Stimulated activated naive CD8-positive, alpha-beta T cell treated with anti-CD3 and anti-CD28 coated beads, Interleukin-15, amount 100 ng/mL, for 72 hours (primary cell): ENCODE results near the gene TIMM17A.
A peak's percentile ranks its signal among the peaks of the same experiment; 100 is the strongest.
"Not testable (repeated sequence)": the region's sequence is repeated elsewhere in the genome, so short reads cannot be mapped to it uniquely, and the experiment has no call there.

Experiments
- ATAC-seq: fragments of 150-1000 bp; cut with Tn5 transposase; 2 replicates; pipeline ENCODE4 v1.10.0; 2021; ENCODE audit warnings: mild to moderate bottlenecking, moderate library complexity
- DNase-seq, 2 donors: peaks; one replicate each; pipeline ENCODE4 v3.0.0; 2021 to 2022
- H3K27ac Mint-ChIP-seq, 2 donors: one replicate each; pipeline ENCODE4 v1.8.0; 2022; ENCODE audit warnings: mild to moderate bottlenecking in 2 of 2, mixed read lengths in 2 of 2, moderate library complexity in 2 of 2
- H3K27me3 Mint-ChIP-seq: one replicate; pipeline ENCODE4 v1.8.0; 2022; ENCODE audit warnings: mixed read lengths
- H3K4me1 Mint-ChIP-seq: one replicate; pipeline ENCODE4 v1.8.0; 2022; ENCODE audit warnings: mild to moderate bottlenecking, mixed read lengths
- H3K4me3 Mint-ChIP-seq, 2 donors: one replicate each; pipeline ENCODE4 v1.8.0; 2022; ENCODE audit warnings: mild to moderate bottlenecking in 2 of 2, mixed read lengths in 2 of 2, moderate library complexity in 1 of 2
- H3K9me3 Mint-ChIP-seq, 2 donors: one replicate each; pipeline ENCODE4 v1.8.0; 2022; ENCODE audit warnings: mixed read lengths in 2 of 2

The TIMM17A gene

DNA sequence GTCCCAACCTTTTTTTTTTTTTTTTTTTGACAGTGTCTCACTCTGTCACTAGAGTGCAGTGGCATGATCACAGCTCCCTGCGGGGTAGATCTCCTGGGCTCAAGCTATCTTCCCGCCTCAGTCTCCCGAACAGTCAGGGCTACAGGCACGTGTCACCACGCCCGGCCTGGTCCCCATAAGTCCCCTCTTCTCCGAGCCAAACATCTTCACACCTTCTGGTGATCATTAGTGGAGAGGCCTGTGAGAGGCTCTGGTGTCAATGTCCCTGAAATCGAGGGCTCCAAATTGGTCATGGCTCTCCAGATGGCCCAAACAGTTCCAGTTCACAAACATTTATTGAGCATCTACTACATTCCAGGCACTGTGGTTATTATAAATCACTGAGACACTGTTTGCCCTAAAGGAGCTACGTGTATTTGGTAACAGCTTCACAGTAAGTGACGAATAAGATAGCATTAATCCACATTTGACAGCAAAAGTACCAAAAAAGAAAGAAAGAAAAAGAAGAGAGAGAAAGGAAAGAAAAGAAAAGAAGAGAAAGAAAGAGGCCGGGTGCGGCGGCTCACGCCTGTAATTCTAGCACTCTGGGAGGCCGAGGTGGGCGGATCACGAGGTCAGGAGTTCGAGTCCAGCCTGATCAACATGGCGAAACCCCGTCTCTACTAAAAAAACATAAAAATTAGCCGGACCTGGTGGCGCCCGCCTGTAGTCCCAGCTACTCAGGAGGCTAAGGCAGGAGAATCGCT lies 867 bp upstream of the TIMM17A start:
- DNase-seq, result peak in 1 of 2 donors; percentile 33
- peak; percentile 27 for ATAC-seq
- Mint-ChIP-seq H3K9me3 (no peaks in the 10 kb centered on the region), H3K27ac (peak overlapping the region; percentile 96 to 99), H3K4me3 (peak overlapping the region; percentile 96 to 98), H3K4me1 (peaks cover 31% of the 10 kb centered on the region), H3K27me3 (no peaks in the 10 kb centered on the region)

DNA sequence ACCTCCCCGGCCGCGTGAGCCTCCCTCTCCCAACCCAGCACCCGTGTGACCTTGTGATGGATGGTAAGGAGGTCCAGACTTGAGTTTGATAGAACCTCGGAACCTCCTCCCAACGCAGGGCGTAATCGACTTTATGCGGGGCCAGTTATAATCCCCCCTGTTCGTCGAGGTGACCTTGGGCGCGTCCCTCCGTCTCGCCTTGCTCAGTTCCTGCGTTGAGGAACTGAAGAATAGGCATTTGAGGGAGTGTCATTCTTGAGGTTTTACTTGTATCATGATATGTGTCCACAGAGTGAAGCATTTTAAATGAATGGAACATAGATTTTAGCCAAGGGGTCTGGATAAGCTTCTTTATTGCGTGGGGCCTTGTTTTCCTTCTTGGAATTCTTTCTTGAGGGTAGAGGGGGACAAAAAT lies 433 bp downstream of the TIMM17A start:
- Mint-ChIP-seq H3K4me3 (peak overlapping the region; percentile 96 to 98), H3K4me1 (peaks cover 31% of the 10 kb centered on the region), H3K27ac (peak overlapping the region; percentile 96 to 99), H3K27me3 (no peaks in the 10 kb centered on the region), H3K9me3 (no peaks in the 10 kb centered on the region)
- ATAC-seq (peak; percentile 64), DNase-seq (no peak)

DNA sequence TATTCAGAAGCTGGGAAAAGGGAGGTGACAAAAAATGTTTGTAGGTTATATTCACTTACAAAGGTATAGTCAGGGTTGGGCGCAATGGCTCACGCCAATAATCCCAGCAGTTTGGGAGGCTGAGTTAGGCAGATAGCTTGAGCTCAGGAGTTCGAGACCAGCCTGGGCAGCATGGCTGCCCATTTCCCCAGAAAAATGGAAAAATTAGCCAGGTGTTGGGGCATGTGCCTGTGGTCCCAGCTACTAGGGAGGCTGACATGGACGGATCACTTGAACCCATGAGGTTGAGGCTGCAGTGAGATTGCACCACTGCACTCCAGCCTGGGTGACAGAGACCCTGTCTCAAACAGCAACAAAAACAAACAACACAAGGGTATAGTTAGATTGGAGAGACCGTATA lies 3.0 kb downstream of the TIMM17A start:
- peak overlapping the region in 1 of 2 donors; percentile 12 for H3K27ac Mint-ChIP-seq
- no peaks in the 10 kb centered on the region for H3K9me3 Mint-ChIP-seq
- ATAC-seq (no peak), DNase-seq (no peak)
- H3K4me1 Mint-ChIP-seq, result peaks cover 31% of the 10 kb centered on the region
- H3K4me3 Mint-ChIP-seq, result no peak overlapping the region
- H3K27me3 Mint-ChIP-seq, result no peaks in the 10 kb centered on the region

DNA sequence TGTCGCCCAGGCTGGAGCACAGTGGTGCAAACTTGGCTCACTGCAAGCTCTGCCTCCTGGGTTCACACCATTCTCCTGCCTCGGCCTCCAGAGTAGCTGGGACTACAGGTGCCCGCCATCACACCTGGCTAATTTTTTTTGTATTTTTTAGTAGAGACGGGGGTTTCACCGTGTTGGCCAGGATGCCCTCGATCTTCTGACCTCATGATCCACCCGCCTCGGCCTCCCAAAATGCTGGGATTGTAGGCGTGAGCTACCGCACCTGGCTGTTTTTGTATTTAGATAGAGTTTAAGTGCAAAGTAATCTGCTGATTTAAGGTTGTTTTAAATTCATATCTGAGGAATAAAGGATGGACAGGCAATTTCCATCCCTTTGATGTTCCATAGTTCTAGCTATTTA lies 7.1 kb downstream of the TIMM17A start:
- H3K4me3 Mint-ChIP-seq, H3K4me1 Mint-ChIP-seq, H3K27me3 Mint-ChIP-seq, DNase-seq, H3K9me3 Mint-ChIP-seq, ATAC-seq, H3K27ac Mint-ChIP-seq: not testable (repeated sequence)

DNA sequence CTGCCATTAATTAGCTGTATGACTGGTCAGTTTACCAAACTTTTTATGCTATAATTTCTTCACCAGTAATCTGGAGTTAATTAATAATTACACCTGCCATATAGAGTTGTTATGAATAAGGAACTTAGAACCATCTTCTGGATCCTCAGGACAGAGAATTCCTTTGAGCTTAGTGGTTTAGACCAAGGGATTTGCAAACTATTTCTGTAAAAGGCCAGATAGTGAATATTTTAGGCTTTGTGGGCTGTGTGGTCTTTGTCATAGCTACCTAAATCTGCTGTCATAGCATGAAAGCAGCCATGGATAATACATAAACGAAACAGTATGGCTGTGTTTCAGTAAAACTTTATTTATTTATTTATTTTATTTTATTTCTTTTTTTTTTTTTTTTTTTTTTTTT lies 9.0 kb downstream of the TIMM17A start:
- Mint-ChIP-seq H3K27me3 (no peaks in the 10 kb centered on the region), H3K27ac (no peak overlapping the region), H3K4me1 (peaks cover 5% of the 10 kb centered on the region), H3K9me3 (no peaks in the 10 kb centered on the region), H3K4me3 (no peak overlapping the region)
- no peak for DNase-seq
- no peak for ATAC-seq

DNA sequence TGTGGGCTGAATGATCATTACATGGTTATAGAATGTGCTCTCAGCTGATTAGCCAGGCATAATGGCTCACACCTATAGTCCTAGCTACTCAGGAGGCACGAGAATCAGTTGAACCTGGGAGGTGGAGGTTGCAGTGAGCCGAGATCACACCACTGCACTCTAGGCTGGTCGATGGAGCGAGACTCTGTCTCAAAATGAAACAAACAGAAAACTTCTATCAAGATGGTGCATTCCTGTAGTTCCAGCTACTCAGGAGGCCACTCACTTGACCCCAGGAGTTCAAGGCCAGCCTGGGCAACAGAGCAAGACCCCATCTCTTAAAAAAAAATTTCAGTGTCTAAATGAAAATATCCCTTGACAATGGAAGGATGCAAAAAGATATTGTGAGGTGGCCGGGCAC lies 10.9 kb downstream of the TIMM17A start:
- ATAC-seq, result no peak
- H3K27ac Mint-ChIP-seq, result no peak overlapping the region

DNA sequence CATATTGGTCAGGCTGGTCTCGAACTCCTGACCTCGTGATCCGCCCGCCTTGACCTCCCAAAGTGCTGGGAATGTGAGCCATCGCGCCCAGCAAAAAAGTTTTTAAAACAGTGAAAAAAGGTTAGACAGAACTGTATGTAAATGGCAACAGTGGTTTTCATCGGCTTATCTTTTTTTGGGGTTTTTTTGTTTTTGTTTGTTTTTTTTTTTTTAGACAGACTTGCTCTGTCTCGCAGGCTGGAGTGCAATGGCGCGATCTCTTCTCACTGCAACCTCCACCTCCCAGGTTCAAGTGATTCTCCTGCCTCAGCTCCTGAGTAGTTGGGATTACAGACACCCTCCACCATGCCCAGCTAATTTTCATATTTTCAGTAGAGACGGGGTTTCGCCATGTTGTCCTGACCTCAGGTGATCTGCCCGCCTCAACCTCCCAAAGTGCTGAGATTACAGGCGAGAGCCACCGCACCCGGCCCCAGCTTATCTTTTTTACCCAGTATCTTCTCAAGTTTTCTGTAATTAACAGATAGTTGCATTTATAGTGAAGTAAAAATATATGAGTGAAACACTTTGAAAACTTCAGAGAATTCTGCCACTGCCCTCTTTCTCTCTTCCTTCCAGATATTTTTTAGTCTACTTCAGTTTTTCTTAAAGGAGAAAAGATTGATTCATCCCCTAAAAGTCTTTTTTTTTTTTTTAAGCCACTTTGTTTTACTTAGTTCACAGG lies 13.1 kb downstream of the TIMM17A start:
- Mint-ChIP-seq H3K4me3 (no peak overlapping the region), H3K9me3 (no peaks in the 10 kb centered on the region), H3K27ac (peak overlapping the region in 1 of 2 donors; percentile 71), H3K27me3 (no peaks in the 10 kb centered on the region), H3K4me1 (peaks cover 5% of the 10 kb centered on the region)
- no peak for DNase-seq
- no peak for ATAC-seq

More for the DNA sequence above, 10.9 kb downstream of the TIMM17A start:
- Mint-ChIP-seq H3K9me3 (no peaks in the 10 kb centered on the region), H3K27me3 (no peaks in the 10 kb centered on the region), H3K4me1 (peaks cover 5% of the 10 kb centered on the region), H3K4me3 (no peak overlapping the region)
- no peak for DNase-seq

DNA sequence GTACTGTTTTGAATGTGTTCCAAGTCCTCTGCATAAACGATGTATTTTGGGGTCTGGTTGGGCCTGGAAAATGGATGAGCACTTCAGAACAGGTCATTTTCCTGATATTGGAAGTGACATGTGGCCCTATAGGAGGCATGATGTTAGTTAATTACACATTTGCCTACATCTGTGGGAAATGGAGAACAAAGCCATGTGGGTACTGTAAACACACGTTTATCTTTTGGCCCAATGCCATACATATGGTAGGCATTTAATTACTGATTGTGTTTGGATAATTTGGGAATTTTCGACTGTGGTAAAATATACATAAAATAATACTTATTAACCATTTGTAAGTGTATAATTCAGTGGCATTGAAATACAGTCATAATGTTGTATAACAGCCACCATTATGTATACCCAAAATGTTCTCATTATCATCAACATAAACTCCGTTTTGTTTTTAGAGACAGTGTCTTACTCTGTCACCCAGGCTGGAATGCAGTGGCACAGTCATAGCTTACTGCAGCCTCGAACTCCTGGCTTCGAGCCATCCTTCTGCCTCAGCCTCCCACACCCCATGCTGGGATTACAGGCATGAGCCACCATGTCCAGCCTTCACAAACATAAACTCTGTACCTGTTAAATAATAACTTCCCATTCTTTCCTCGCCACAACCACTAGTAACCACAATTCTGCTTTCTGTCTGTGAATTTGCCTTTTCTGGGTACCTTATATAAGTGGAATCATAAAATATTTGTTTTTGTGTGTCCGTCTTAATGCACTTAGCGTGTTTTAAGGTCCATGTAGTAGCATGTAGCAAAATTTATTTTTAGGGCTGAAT lies 15.2 kb downstream of the TIMM17A start:
- peaks cover 5% of the 10 kb centered on the region for H3K4me1 Mint-ChIP-seq
- no peak overlapping the region for H3K4me3 Mint-ChIP-seq
- no peak for DNase-seq
- H3K27me3 Mint-ChIP-seq, result no peaks in the 10 kb centered on the region
- no peak for ATAC-seq
- no peaks in the 10 kb centered on the region for H3K9me3 Mint-ChIP-seq
- H3K27ac Mint-ChIP-seq, result peak overlapping the region in 1 of 2 donors; percentile 40

DNA sequence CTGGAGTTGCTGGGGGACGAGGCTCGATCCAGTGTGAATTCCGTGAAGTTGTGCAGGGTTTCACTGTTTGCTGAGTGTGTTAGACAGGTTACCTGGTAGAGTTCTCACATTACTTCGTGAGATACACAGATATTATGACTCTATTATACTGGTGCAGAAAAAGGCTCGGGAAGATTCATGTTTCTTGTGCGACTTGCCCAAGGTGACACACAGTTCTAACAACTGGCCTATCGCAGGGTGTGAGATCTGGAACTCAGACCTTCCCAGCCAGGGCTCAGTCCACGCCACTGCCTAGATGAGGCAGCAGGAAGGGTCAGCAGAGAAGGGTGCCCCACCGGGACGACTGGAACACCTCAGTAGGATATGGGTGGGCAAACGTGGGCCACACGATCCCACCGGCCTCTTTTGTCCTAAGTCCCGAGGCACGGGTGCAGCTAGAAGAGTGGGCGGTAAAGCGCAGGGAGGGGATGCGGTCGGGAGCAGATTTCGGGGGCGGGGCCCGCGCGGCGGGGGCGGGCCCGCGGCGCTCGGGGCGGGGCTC lies 26.8 kb downstream of the TIMM17A start:
- DNase-seq (peak in 1 of 2 donors; percentile 56), ATAC-seq (peak; percentile 78)
- peaks cover 22% of the 10 kb centered on the region for H3K4me1 Mint-ChIP-seq
- H3K4me3 Mint-ChIP-seq, result peak overlapping the region; percentile 90 to 91
- no peaks in the 10 kb centered on the region for H3K9me3 Mint-ChIP-seq
- H3K27ac Mint-ChIP-seq, result peak overlapping the region; percentile 88 to 94
- H3K27me3 Mint-ChIP-seq, result peaks cover 10% of the 10 kb centered on the region

DNA sequence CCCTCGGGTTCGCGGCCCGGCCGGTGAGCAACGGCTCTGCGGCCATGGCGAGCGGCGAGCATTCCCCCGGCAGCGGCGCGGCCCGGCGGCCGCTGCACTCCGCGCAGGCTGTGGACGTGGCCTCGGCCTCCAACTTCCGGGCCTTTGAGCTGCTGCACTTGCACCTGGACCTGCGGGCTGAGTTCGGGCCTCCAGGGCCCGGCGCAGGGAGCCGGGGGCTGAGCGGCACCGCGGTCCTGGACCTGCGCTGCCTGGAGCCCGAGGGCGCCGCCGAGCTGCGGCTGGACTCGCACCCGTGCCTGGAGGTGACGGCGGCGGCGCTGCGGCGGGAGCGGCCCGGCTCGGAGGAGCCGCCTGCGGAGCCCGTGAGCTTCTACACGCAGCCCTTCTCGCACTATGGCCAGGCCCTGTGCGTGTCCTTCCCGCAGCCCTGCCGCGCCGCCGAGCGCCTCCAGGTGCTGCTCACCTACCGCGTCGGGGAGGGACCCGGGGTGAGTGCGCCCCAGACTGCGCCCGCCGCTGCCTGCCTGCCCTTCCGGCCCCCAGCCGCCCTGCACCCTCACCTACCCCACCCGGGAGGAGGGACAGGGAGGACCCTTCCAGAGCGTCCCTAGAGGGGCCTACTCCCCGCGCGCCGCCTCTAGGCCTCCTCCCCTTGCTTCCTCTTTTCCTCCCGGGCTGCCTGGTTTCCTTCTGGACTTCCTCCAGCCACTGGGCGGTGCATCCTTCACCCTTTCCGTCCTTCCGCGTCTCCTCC lies 27.5 kb downstream of the TIMM17A start, which contains the start of gene RNPEP:
Gene RNPEP, plus strand, starts transcription at position 26 of the 757 bp plus-strand sequence. Its CDS starts 19 bp downstream, at position 45.
- ATAC-seq, result peak; percentile 91
- peak within 1 kb of the TSS; percentile 90 to 94 for H3K4me3 Mint-ChIP-seq
- DNase-seq, result peak; percentile 62 to 65
- H3K4me1 Mint-ChIP-seq, result peaks cover 22% of the 10 kb centered on the region
- peak within 1 kb of the TSS; percentile 88 to 98 for H3K27ac Mint-ChIP-seq
- peaks cover 10% of the 10 kb centered on the region for H3K27me3 Mint-ChIP-seq
- no peaks in the 10 kb centered on the region for H3K9me3 Mint-ChIP-seq

DNA sequence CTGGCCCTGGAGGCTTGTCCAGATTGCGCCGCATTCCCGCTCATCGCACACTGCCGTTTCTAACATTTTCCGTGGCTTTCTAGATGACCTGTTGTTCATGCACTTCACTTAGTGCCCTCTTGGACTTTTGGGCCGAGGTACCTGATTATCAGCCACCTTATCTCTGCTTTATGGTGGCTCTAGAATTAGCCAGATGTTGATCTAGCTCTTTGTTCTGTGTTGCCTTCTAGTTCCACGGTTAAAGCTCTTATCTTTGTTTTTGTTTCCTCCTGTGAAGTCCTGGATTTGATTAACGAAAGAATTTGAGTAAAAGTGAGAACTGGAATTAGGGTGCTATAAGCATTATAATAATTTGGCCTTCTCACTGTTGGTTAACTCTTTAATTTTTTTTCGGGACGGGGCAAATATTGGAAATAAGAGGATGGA lies 28.1 kb downstream of the TIMM17A start:
- peaks cover 10% of the 10 kb centered on the region for H3K27me3 Mint-ChIP-seq
- peak overlapping the region; percentile 57 to 98 for H3K27ac Mint-ChIP-seq
- H3K4me3 Mint-ChIP-seq, result peak overlapping the region; percentile 88 to 94
- H3K9me3 Mint-ChIP-seq, result no peaks in the 10 kb centered on the region
- ATAC-seq, result peak; percentile 48
- DNase-seq, result no peak
- peaks cover 22% of the 10 kb centered on the region for H3K4me1 Mint-ChIP-seq

DNA sequence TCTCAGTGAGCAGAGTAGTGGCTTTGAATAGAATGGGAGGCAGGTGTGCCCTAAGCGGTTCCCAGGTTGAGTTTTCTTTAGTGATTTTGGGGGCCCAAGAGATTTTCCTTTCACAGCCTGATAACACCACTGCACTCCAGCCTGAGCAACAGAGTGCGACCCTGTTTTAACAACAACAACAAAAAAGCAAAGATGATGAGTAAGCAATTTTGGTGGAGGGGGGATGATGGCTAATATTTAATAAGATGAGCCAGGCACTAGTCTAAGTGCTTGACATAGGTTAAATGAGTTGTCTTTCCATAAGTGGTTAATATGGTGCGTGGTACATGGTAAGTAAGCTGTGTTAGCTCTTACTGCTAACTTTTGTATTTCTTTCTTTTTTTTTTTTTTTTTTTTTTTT lies 29.1 kb downstream of the TIMM17A start:
- H3K27ac Mint-ChIP-seq, result no peak overlapping the region
- no peak for ATAC-seq

DNA sequence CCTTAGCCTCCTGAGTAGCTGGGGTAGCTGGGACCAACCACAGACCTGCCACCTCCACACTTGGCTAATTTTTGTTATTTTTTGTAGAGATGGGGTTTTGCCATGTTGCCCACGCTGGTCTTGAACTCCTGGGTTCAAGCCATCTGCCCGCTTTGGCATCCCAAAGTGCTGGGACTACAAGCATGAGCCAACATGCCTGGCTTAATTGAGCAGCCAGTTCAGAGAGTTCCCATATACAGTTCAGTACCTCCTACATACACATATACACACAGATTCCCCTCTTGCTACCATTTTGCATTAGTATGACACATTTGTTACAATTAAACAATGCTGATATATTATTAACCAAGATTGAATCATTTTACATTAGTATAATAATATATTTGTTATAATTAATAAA lies 30.1 kb downstream of the TIMM17A start:
- H3K4me1 Mint-ChIP-seq, result peaks cover 22% of the 10 kb centered on the region
- no peaks in the 10 kb centered on the region for H3K27me3 Mint-ChIP-seq
- H3K4me3 Mint-ChIP-seq, result no peak overlapping the region
- DNase-seq, result no peak
- ATAC-seq, result no peak
- H3K9me3 Mint-ChIP-seq, result no peaks in the 10 kb centered on the region
- no peak overlapping the region for H3K27ac Mint-ChIP-seq

More for the DNA sequence above, 29.1 kb downstream of the TIMM17A start:
- Mint-ChIP-seq H3K4me3 (no peak overlapping the region), H3K9me3 (no peaks in the 10 kb centered on the region), H3K27me3 (no peaks in the 10 kb centered on the region), H3K4me1 (peaks cover 22% of the 10 kb centered on the region)
- DNase-seq, result no peak

DNA sequence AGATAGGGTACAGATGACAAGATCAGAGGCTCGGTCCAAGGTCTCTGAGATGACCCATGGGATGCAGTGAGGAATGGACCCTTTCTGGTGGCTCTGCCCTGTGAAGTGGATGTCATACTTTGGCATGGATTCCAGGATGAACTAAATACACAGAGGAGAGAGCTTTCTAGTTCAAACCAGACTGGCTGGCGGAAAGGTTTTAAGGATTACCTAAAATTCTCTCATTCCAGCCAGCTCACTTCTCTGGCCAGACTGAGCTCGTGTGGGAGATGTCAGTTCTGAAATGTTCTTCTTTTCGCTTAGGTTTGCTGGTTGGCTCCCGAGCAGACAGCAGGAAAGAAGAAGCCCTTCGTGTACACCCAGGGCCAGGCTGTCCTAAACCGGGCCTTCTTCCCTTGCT lies 33.3 kb downstream of the TIMM17A start:
- Mint-ChIP-seq H3K9me3 (no peaks in the 10 kb centered on the region), H3K27me3 (no peaks in the 10 kb centered on the region), H3K4me3 (no peak overlapping the region), H3K27ac (no peak overlapping the region), H3K4me1 (peaks cover 10% of the 10 kb centered on the region)
- ATAC-seq, result no peak
- no peak for DNase-seq
